Activated CD8-positive, alpha-beta memory T cell treated with anti-CD3 and anti-CD28 coated beads for 1 hour (primary cell): ENCODE data around the gene ATP1A4.
A peak's percentile ranks its signal among the peaks of the same experiment; 100 is the strongest.

Experiments used
- DNase-seq, 2 donors: peaks; one replicate each; pipeline ENCODE4 v3.0.0-alpha.2; 2020; ENCODE audit warnings: low read depth in 1 of 2; ENCODE audit errors: extremely low read depth in 1 of 2

ATP1A4 gene

DNA sequence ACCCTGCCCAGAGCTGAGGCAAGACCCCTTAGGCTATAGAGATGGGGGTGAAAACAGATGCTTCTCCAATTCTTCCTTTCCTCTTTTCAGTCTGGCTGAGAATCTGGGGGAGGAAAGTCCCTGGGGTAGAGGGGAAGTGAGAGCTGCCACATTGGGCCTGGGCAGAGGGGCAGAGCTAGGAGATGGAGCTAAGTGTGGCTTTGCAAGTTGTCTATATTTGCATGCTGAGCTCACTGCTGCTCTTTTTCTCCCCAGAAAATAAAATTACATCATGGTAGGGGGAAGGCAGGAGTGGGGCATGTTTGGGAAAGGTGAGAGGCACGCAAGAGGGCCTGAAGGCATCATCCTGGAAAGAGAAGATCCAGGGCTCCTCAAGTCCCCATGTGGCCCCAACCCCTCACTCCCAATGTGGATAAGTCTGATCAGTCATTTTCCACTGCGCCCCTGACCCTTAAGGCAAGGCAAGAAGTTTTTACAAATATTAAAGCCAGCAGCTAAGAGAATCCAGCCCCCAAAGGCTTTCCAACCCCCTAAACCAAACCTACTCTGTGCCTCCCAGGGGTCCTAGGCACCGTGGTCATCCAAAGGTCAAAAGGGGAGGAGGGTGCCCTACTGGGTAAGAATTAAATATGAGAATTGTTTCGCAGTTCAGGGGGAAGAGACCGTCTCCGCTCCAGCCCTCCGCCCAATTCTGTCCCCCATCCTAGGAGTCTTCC is 53.3 kb downstream of the ATP1A4 start:
- no peak for DNase-seq

DNA sequence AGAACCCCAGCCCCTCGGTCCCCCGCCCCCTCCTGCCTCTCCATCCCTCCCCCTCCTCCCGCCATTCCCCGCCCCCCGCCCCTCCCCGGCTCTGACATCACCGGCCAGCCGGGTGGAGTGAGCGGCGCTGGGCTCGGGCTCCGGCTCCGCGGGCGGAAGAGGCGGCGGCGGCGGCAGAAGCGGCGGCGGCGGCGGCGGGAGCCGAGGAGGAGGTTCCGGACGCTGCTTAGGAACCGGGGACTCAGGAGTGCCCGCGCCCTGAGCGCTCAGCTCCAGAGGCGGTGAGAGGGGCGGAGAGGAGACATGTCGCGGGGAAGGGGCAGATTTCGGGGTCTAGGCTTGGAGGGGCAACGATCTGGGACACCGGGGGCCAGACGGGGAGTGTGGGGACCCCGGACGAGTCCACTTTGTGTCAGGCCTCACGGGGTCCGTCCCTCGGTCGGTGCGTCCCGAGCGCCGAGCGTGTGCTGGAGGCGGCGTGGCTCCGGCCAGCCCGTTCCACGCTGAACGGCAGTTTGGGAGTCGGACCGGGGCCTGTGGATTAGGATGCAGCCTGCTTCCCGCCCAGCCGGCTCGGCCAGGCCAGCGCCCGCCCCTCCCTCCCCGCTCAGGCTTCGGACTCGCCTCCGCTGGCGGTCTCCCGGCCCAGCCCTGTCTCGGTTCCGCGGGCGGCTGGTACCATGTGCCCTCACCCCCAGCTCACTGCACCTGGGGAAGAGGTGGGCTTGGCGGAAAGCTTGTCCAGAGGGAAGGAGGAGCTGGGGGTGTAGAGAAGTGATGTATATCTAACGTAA is 54.0 kb downstream of the ATP1A4 start, which contains the start of gene PEA15:
TSS of gene PEA15 (plus strand) at position 143 of the 794 bp plus-strand sequence. CDS start 6,161 bp downstream, outside the sequence.
- DNase-seq, result peak; percentile 11 to 53

DNA sequence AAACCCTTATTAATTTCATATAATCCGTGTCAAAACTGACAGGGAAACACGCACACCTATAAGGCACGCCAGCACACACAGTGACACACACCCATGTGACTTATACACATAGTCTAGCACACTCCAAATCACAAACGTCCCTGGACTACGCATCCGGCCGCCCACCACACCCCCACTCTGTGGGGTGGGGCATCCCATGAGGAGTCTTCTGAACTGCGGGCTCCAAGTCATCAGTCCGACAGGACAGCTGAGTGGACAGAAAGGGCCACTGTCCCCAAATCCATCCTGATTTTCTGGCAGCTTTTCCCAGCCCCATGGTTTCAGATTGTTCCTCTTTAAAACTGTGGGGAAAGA is 54.6 kb downstream of the ATP1A4 start:
- DNase-seq, result peak; percentile 7 to 17

GRCh38 chr1:160206421-160207117 is 55.2 kb downstream of the ATP1A4 start:
- no peak for DNase-seq

DNA sequence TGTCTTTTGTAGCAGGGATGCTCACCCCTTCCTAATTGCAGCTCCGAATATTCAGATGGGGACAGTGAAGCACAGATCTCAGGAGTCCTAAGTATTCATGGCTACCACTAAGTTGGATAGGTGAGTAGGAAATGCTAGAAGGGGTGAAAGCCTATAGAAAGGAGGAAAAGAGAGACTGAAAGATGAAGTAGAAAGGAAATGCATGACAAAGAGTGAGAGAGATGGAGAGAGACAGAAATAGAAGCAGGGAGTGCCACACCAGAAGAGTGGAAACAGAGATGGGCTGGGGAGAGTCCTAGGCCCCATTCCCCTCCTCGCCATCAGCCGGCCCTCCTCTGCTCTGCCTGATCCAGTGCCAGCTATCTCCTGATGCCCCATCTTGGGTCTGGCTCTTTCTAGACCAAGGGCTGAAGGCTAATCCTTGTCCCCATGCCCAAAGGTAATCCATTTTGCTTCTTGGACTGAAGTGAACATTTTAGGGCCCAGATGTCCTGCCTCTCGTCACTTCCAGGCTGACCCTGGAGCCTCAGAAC is 55.8 kb downstream of the ATP1A4 start:
- DNase-seq, result no peak

DNA sequence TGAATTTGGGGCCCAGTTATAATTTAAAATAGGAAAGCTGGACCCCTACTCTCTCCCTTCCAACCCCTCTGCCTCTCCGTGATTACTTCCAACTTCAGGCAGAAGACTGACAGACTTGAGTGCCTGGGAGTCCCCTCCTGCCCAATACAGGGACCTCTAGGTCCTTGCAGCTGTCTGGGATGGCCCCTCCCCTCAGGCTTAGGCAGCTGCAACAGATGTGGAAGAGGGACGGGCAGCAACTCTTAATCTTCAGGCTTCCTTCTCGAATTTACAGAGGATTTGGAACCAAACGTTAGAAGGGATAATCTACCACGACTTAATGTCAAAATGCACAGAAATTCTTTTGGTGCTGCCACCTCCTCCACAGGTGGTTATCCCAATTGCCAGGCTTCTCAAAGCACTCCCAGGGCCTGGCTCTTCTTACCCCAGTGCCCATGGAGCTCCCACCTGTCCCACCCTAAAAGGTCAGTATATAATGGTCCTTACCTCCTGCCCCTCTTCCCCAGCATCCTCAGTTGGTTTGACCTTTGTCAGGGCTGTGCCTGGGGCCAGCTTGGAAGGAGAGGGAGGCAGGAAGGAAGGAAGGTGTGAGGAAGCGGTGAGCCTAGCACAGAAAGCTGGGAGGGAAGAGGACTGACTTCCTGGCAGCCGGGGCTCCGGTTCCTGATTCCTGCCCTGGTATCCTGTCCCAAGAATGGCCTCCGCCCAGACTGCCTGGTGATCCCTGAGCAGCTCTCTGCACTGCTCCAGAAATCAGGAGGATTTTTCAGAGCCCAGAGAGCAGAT is 56.6 kb downstream of the ATP1A4 start:
- no peak for DNase-seq

DNA sequence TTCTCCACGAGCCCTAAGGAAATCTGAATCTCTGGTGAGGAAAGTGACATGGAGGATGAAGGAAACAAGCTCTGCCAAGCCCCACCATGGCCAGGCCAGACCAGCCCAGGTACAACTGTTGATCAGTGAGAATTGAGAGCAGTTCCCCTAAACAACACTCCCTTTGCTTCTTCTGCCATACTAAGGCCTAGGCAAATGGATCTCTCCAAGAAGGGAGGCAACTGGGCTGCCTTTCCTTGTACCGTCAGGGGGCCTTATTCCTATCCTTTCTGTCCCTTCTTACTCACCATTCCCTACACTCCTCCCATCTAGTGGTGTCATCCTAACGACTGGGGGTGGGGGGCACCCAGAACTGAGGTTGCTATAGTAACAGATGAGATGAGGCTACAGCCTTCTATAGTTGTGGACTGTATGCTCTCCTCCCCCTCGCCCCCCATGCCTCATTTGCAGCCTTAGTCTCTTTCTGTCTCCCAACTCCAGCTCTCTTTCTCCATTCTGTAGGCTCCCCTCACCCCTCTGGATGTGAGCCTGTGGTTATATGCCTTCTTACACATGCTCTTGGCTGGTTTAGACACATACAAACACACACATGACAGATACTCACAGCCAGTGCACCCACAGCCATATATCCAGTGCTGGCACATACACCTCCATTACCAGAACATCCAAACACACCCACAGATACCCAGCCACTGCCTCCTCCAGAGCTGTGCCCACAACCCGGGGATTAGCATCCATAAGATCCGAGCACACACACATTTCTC is 57.3 kb downstream of the ATP1A4 start:
- no peak for DNase-seq

- no peak for DNase-seq
These were observed 58.1 kb downstream of the ATP1A4 start for GRCh38 chr1:160209321-160210046.

DNA sequence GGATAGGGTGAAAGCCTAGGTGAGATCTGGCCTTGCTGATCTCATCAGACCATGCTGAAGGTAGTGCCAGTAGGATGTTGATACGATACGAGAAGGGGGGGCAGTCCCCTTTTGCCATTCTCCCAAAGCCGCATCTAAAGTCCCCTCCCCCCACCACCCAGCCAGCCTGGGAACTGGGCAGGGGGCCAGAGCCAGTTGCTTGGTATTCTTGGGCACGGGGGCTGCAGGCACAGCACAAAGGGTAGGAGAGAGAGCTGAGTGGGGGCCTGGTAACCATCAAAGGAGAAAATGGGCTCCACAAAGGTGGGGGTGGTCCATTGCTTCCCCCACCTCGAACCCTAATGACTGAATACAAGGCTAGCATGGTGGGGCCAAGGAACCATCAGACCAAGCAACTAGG is 59.2 kb downstream of the ATP1A4 start:
- no peak for DNase-seq

DNA sequence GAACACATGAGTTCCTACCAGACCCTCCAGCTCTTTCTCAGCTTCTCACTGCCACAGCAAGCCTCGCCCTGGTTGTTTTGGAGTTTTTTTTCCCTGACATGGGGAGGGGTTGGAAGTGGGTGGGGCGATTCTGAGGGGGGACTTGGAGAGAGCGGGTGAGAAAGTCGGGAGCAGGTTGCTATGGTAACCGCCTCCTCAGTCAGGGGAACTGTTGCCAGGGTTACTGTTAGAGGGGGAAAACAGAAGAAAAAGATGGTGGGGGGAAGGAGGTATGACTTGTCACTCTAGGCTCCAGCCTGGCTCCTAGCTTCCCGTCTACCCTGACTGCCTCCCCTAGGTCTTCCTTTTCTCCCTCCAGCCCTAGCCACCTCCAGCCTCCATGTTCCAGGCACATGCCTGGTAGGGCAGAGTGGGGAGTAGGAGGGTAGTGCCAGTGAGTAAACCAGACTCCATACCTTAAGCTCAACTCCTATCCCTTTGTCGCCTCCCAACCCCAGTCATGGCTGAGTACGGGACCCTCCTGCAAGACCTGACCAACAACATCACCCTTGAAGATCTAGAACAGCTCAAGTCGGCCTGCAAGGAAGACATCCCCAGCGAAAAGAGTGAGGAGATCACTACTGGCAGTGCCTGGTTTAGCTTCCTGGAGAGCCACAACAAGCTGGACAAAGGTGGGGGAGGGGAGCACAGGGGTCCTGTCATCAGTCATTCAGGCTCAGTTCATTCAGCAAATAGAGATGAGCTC is 59.8 kb downstream of the ATP1A4 start:
- DNase-seq, result no peak

GRCh38 chr1:160214481-160215140 is 63.2 kb downstream of the ATP1A4 start:
- no peak for DNase-seq

GRCh38 chr1:160216301-160216700 is 64.9 kb downstream of the ATP1A4 start:
- DNase-seq, result no peak

- DNase-seq, result no peak
These were observed 66.2 kb downstream of the ATP1A4 start for GRCh38 chr1:160217481-160218051.

DNA sequence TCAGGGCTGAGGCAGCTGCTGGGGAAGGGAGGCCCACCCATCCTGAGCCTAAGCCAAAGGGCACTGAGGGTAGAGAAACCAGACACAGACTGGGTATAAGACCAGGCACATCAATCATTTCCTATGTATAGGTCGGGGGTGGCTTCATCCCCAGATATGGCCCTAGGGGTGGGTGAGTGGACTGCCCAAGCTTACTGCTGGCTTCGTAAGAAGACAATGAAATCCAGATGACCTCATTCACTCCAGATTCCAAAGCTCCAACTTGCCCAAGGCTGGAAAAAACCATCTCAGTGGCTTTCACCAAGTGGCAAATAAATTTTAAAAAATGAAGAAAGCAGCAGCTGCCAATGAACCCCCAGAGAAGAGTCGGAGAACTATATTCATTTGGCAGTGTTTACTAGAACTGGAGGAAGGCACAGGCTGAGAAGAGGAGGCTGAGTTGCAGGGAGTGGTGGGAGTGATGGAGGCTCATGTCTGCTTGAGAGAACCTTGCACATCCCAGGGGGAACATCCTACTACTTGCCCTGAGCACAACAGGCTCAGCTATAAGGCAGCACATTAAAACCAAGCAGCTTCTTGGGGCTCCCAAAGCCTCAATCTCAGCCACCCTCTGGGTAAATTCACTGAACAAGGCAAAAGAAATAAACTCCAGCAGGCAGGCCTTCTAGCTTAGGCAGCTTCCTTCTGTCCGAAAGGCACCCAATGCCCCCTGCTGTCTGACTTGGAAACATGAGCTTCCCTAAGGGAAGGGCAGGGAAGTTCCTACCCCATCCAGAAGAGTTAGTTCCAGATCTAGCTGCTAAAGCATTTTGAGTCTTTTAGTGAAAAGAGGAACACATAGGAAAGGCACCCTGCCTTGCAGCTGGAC is 67.9 kb downstream of the ATP1A4 start:
- no peak for DNase-seq

GRCh38 chr1:160220301-160220700 is 68.9 kb downstream of the ATP1A4 start:
- DNase-seq, result no peak

GRCh38 chr1:160221089-160221488 is 69.7 kb downstream of the ATP1A4 start:
- no peak for DNase-seq

DNA sequence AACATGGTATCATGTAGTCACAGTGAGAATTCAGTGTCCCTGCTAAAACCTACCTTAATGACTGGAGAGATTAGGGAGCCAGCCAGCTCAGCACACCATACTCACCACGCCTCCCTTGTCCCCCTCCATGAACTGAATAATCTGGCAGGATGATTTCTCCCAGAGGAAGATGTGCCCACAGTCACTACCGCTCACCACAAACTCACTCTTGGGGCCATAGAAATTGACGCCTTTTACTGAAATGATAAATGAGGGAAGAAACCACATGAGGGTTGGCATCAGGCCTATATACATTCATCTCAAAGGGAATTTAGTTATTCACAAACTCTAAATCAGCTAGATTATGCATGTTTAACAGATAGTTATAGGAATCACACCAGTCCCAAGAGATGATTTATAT is 71.1 kb downstream of the ATP1A4 start:
- DNase-seq, result no peak
